HG02798 (cell line): Measurements from ENCODE around the gene COPE.

Experiments used
- ATAC-seq: cut with Tn5 transposase; IDR thresholded peaks from one replicate; pipeline ENCODE4 v1.9.1; 2021; ENCODE audit warnings: mild to moderate bottlenecking; ENCODE audit not compliant: unreplicated experiment, poor library complexity

Gene COPE

DNA sequence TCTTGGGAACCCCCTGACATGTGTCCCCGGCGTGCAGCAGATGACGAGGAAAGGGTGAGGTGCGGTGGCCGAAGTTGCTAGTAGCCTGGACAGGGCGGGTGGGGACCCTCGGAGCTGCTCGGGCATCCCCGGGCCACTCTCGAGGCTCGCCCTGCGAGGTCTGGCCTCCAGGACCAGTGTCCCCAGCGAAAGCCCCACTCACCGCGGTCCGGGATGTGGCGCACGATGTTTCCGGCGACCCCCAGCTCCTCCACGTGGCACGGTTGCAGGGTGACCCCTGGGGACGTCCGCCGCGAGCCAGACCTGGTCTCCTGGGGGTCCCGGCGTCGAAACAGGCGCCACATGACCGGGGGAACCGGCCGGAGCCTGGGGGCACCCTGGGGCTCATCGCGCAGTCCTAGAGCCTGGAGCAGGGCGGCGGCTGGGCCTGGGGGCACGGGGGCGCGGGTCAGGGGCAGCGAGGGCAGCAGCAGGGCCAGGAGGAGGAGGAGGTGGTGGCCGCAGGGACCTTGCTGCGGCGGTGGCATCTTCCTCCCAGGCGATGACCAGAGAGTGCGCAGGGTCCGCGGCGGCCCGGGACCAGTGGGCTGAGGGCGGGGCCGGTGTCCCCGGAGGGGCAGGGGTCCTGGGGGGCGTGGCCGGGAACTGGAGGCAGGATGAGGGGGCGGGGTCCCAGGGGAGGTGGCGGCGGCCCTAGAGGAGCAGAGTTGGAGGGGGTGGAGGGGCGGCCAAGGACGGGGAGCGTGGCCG is 49.2 kb downstream of the COPE start:
- no peak for ATAC-seq

DNA sequence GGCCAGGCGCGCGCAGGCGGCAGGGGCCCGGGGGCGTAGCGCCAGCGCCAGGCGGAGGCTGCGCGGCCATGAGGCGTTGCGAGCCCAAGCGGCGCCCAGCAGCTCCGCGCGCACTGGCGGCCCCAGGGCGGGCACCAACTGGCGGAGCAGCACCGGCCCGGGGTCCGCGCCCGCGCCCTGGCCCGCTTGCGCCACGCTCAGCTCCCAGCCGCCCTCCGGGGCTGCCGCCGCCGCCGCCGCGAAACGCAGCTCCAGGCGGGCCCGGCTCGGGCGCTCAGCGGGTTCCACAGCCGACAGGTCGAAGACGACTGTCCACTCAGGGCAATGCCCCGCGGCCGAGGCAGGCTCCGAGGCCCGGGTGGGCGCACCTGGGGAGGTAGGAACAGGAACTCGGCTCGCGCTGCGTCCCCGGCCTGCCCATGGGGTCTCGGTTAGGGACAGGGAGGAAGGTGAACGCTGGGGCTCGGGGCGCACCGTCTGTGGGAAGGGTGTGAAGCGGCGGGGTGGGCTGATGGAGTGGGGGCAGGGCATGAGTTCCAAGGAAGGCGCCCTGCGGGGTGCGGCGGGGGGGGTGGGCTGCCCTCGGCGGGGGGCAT is 50.1 kb downstream of the COPE start:
- no peak for ATAC-seq

DNA sequence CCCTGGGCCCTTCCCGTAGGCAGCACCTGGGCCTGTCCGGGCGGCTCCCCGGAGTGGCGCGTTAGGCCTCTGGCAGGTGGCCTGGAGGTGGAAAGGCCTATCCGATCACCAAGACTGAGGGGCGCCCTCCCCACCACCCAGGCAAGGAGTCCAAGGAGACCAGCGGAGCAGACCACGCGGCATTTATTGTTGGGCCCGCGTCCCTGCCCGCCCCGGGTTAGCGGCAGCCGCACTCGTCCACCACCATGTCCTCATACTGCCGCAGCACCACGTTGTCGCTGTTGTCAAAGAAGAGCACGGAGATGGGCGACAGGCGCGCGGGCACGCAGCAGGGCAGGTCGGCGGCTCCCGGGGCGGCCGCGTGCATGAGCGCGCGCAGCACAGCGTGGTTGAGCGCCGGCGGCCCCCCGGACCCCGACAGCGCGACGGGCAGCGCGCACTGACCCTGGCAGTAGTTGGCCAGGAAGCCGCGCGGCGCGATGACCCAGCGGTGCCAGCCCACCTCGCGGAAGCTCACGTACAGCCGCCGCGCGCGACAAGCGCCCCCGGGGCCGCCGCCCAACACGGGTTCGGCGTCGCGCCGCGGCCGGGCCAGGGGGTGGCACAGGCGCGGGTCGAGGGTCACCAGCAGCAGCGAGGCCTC is 50.7 kb downstream of the COPE start:
- ATAC-seq: no peak

DNA sequence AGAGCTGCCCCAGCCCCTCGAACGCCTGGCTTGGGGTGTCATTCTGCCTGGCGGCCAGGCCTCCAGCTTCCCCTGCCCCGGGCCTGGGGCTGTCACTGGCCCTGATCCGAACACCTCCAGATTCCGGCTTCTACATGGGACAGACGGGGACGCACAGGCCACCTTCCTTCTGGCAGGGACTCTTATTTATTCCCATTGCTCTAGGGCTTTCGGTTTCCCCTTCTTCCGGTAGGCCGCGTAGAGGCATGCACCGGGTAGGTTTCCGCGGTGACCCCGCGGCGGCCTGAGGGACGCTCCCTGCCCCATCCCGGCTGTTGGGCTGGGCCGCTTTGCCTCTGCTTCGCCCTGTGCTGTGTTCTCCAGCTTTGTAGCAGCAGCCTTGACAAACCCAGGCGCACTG is 51.4 kb downstream of the COPE start:
- no peak for ATAC-seq

DNA sequence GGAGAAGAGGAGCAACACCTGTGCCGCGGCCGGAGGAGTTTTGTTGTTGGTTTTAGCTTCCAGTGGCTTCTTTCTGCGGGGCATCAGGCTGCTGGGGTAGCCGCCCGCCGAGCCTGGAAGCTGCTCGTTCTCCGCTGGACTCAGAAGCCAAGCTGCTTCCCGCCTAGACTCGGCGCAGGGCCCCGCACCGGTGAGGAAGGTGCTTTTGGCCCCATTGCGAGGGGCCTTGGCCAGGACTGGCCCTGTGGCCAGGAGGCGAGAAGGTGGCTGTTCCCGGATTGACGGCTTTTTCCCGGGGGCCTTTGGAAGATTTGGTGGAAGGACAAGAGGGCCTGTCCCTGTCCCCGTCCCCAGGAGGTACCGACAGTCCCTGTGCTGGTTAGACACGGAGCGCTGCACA is 52.0 kb downstream of the COPE start:
- ATAC-seq: no peak

DNA sequence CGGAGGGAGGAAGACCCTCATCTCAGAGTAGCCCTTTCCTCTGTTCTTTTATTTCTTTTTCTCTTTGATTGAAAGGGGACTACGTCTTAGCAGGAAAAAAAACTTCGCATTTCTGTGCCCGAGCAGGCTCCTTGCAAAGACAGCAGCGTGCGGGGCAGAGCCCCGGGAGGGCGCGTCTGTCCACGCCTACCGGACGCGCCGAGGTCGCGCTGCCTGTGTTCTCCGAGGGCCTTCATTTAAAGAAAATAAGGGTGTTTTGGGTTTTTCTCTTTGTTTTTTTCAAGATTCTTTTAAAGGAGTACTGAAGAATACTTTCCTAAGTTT is 52.4 kb downstream of the COPE start:
- ATAC-seq: no peak

DNA sequence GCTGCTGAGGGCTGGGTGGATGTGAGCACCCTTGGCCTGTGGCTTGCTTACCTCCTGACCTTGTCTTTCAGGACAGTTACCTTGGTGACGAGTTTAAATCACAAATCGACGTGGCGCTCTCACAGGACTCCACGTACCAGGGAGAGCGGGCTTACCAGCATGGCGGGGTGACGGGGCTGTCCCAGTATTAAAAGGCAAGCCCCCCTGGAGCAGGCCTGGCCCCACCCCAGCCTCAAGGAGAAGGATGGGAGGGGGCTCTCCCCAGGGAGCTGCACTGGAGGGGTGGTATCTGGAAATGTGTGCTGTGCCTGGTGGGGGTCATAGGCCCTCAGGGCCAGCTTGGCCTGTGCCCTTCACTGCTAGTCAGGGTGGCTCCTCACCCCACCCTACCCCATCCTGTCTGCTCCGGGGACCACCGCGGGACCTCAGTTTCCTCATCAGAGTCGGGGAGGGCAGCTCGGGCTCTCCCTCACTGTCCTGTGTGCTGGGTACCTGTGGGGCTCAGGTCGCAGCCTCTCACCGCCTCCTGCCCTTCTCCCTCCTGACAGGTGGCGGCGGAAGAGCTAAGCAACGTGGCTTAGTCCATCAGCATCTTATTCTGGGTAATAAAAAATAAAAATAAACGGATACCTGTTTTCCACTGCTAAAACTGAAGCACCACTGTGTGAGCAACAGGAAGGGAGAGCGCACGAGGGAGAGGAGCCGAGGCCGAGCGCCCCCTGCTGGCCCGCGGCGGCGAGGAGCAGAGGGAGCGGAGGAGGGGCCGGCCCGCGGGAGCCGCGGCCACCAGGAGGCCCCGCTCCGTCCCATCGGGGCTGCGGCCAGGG is 53.0 kb downstream of the COPE start:
- peak; percentile 59 for ATAC-seq

DNA sequence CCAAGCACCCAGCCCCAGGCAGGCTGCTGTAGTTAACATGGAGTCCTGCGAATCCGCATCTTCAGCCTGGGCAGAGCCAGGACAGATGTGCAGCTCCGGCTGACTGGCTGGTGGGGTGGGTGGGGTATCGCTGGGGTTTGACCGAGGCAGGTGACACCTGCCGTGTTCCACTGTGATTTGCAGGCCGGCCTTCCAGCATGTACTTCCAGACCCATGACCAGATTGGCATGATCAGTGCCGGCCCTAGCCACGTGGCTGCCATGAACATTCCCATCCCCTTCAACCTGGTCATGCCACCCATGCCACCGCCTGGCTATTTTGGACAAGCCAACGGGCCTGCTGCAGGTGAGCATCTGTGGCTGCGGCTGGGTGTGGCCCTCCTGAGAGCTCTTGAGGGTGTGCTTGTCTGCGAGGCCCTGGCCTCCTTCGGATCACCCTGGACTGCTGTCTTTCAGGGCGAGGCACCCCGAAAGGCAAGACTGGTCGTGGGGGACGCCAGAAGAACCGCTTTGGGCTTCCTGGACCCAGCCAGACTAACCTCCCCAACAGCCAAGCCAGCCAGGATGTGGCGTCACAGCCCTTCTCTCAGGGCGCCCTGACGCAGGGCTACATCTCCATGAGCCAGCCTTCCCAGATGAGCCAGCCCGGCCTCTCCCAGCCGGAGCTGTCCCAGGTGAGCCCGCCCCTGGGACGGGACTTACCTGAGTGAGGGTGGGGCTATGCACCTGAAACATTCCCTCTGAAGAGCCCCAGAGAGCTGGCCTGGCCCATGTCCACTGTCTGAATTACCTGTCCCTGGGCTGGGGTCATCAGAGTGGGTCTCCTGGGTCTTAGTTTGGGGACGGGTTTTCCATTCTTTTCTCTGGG is 53.8 kb downstream of the COPE start:
- no peak for ATAC-seq

DNA sequence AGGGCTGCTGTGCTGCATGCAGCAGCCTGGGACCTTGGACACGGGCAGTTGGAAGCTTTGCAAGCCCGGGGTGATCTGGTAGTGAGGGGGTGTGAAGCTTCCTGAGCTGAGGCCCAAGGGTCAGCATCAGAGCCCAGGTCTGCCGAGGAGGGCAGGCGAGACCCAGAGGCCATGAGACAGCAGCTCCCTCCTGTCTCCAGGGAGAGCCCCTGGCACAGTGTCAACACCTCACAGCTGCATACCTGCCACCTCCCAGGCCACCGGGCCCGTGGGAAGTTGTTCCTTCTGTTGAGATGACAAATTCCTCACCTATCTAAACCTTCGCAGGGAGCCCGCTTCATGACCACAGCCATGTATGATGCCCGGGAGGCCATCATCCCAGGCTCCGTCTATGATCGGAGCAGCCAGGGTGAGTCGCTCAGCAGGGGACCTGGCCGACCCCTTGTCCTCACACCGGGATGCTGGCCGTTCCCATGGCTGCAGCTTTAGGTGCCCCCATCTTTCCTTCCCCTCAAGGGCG is 55.3 kb downstream of the COPE start:
- no peak for ATAC-seq

DNA sequence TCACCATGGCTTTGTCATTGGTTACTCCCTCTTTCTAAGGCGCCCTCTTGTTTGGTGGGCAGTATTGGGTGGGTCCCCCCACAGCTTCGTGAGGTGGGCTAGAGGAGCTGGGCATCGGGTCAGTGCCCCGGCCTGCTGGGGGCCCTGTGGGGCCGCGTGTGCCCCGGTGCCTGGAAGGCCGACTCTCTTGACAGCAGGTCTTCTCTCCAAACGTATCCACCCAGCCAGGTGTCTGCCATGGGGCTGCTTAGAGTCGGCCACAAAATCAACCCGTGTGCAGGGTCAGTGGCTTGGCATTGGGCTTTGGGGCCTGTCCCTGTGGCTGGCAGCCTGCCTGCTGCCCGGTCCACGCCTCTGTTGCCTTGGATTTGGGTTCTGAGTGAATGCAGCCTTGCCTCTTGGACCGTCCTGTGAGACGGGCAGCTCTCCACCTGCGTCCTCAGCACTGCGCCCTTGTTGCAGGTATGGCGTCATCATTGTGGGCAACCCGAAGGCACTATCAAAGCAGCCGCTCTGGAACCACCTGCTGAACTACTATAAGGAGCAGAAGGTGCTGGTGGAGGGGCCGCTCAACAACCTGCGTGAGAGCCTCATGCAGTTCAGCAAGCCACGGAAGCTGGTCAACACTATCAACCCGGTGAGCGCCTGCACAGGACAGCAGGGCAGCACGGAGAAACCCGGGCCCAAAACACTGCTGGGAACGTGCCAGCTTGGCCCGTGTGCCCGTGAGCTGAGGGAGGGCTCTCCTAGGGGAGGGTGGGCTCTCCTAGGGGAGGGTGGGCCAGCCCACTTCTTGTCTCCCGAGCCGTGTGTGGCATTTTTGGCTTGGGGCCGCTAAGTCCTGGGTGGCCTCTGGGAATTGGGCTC is 56.0 kb downstream of the COPE start:
- ATAC-seq: no peak

DNA sequence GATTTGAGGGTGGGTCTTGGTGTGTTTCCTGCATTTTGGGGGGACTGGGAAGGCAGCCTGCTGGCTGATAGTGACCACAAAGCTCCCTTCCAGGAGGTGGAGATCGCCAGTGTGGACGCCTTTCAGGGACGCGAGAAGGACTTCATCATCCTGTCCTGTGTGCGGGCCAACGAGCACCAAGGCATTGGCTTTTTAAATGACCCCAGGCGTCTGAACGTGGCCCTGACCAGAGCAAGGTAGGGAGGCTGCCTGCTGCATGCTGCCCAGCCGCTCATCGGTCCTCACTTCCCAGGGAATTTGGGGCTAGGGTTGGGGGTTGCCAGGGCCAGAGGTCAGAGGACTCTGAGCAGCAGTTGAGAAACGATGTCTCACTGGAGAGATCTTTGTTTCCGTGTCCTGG is 57.3 kb downstream of the COPE start:
- no peak for ATAC-seq

DNA sequence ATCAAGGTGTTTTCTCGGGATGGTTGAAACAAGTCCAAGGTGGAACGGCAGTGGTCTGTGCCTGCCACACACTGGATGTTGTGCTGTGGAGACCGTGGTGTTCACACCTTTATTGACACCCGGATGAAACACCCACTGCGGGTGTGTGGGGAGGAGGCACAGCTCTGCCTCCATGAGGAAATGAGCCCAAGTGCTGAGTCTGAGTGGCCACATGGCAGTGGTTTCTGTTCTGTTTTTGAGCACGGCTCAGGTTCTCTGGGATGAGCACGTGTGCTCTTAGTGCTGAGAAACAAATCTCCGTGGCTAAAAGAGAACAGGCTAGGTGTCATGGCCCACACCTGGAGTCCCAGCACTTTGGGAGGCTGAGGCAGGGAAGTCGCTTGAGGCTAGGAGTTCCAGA is 58.0 kb downstream of the COPE start:
- ATAC-seq: no peak

DNA sequence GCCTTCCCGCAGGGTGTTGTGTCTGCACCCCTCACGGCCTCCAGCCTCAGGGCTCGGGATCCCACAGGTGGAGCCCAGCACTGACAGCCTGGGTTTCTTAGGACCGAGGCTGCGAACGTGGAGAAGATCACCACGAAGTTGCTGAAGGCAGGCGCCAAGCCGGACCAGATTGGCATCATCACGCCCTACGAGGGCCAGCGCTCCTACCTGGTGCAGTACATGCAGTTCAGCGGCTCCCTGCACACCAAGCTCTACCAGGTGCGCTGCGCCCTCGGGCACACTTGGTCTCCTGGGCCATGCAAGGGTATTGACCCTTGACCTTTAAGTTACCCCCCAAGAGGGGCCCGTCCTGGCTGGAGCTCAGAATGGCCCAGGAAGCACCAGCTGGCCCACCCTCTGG is 58.5 kb downstream of the COPE start:
- no peak for ATAC-seq

DNA sequence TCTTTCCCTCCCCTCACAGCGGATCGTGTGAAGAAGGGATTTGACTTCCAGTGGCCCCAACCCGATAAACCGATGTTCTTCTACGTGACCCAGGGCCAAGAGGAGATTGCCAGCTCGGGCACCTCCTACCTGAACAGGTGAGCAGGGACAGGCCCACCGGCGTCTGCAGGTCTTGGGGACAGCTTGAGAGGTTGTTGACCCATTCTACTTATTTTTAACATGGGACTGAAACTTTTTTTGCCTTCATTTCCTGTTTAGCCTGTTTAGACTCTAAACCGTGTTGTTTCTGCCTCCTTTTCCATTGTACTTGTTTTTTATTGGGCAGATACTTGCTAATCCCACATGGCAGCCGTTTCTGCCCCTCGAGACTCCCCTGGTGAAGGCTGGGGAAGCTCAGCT is 58.9 kb downstream of the COPE start:
- ATAC-seq: no peak

DNA sequence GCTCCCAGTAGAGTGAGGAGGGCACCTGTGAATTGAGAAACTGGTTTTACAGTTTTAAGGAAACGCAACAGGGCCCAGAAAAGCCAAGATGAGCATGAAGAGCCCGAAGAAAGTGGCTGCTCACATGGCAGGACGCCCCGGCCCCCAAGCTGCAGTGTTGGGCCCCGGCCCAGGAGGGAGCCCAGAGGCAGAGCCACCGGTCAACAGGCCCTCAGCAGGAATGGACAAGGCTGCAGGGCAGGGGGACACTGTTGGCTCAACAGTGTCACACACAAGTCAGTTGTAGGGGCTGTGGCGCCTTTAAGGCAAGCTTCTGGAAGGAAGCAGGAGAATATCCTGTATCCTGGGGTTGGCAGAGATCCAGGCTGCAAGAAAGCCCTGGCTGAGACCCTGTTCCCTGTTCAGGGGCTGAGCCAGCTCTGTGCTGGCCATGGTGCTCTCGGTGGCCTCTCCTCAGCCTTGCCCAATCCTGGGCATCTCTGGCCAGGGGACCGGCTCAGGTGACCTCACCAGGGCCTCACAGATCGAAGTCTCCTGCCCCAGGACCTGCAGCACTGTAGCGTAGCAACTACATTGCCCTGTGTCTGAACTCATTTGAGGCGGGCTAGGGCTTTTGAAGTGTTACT is 59.4 kb downstream of the COPE start:
- no peak for ATAC-seq

DNA sequence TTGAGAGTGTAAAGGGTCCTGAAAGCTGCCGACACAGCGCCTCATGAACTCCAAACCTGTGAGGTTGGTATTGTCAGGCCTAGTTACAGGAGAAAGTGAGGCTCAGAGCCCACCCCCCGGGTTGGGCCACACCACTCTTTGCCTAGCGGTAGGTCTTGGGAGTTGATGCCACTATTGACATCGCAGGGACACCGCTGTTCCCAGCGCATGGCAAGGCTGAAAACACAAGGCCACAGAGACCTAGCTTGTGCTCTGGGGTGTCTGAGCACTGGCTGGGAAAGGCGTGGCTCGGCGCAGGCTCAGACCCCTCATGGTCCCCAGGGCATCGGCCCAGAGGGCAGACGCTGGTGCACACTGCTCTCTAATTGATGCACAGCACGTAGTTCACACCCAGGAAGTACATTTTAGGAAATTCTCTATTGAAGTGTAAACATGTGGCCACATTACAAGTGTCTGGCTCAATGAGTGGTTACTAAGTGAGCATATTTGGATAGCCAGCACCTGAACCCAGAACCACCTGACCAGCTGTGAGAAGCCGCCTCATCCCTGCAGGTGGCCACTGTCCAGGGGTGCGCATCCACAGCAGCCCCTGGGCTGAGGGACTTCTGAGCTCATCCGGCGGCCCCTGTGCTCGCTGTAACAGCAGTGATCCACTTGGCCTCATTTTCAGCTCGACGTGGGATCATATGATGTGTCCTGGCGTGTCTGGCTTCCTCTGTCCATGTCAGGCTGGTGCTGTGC is 60.1 kb downstream of the COPE start:
- no peak for ATAC-seq

DNA sequence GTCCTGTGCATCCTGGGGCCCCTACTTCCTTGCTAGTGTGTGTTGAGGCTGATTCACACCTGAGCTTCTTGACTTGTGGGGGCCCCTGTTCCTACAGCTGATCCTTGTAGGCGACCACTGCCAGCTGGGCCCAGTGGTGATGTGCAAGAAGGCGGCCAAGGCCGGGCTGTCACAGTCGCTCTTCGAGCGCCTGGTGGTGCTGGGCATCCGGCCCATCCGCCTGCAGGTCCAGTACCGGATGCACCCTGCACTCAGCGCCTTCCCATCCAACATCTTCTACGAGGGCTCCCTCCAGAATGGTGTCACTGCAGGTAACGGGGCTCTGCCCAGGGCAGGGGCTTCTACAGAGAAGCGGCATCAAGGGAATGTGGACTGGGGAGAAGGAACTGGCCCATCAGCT is 62.0 kb downstream of the COPE start:
- no peak for ATAC-seq
